ENCODE measurements around the gene WHAMM.

DNA sequence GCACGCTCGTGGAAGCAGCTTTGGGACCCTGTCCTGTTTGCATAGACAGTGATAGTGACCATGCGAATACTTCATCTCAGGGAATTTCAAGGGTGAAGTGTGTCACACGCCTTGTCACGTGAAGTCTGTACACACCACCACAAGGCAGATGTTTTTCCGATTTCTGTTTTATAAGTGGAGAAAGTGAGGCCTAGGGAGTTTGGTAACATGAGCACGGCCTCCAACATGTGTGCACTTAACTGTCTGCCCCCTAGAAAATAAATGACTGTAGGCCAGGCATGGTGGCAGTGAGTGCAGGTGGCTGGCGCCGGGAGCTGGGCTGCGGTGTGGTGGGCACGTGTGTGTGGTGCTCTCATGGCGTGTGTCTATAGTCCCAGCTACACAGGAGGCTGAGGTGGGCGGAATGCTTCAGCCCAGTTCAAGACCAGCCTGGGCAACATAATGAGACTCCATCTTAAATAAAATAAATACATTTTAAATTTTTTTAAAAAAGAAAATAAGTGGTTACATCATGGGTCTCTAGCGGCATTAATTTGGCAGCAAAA, 42.0 kb downstream of the WHAMM start:
- TF ChIP-seq YY1 (IDR thresholded peaks at IDR 0.05; ENCODE audit: insufficient read depth, insufficient read length) = no peak
- no peak for TF ChIP-seq ZNF274 (IDR thresholded peaks at IDR 0.05; ENCODE audit: low read depth, low read length)

Measured in NT2/D1 (cell line).